Measurements from ENCODE around the gene PRR5L.
"Not testable (repeated sequence)": the region's sequence is repeated elsewhere in the genome, so short reads cannot be mapped to it uniquely, and the experiment has no call there.

PRR5L gene

GRCh38 chr11:36281850-36282249 lies 14.2 kb upstream of the PRR5L start:
- no peak for DNase-seq

- DNase-seq, result no peak
Measured at GRCh38 chr11:36282926-36283325, 13.2 kb upstream of the PRR5L start.

GRCh38 chr11:36288442-36289225 lies 7.5 kb upstream of the PRR5L start:
- DNase-seq, result no peak

- peak; percentile 83 for DNase-seq
Measured at GRCh38 chr11:36289226-36289852, 6.7 kb upstream of the PRR5L start, which contains the start of gene COMMD9. COMMD9 (minus strand) TSS chr11:36289424; CDS start chr11:36289412, 12 bp downstream.

GRCh38 chr11:36292311-36292722 lies 3.8 kb upstream of the PRR5L start:
- no peak for DNase-seq

GRCh38 chr11:36296884-36297543 lies 926 bp downstream of the PRR5L start:
- no peak for DNase-seq

GRCh38 chr11:36300650-36301049 lies 4.6 kb downstream of the PRR5L start:
- DNase-seq, result no peak

GRCh38 chr11:36304351-36304750 lies 8.3 kb downstream of the PRR5L start:
- DNase-seq, result no peak

GRCh38 chr11:36305047-36305446 lies 9.0 kb downstream of the PRR5L start:
- no peak for DNase-seq

GRCh38 chr11:36306888-36307287 lies 10.8 kb downstream of the PRR5L start:
- no peak for DNase-seq

GRCh38 chr11:36308577-36308976 lies 12.5 kb downstream of the PRR5L start:
- DNase-seq, result no peak

GRCh38 chr11:36309779-36310178 lies 13.7 kb downstream of the PRR5L start:
- DNase-seq, result no peak

- no peak for DNase-seq
Measured at GRCh38 chr11:36311926-36312595, 16.0 kb downstream of the PRR5L start.

GRCh38 chr11:36312611-36313472 lies 16.8 kb downstream of the PRR5L start:
- peak; percentile 19 for DNase-seq

GRCh38 chr11:36313750-36314433 lies 17.8 kb downstream of the PRR5L start:
- no peak for DNase-seq

- DNase-seq, result no peak
Measured at GRCh38 chr11:36314434-36314767, 18.3 kb downstream of the PRR5L start.

GRCh38 chr11:36316049-36316448 lies 20.0 kb downstream of the PRR5L start:
- DNase-seq, result no peak

GRCh38 chr11:36317992-36318391 lies 21.9 kb downstream of the PRR5L start:
- no peak for DNase-seq

GRCh38 chr11:36324956-36325355 lies 28.9 kb downstream of the PRR5L start:
- DNase-seq, result not testable (repeated sequence)

- not testable (repeated sequence) for DNase-seq
Measured at GRCh38 chr11:36325403-36325802, 29.3 kb downstream of the PRR5L start.

- no peak for DNase-seq
Measured at GRCh38 chr11:36326524-36327419, 30.7 kb downstream of the PRR5L start.
